ENCODE measurements around the gene INHBC.

INHBC gene

GRCh38 chr12:57429473-57430111 is 5.0 kb upstream of the INHBC start:
- H3K4me3 ChIP-seq (ENCODE audit: low read length) = peak overlapping the region; percentile 76
- peak; percentile 7 for DNase-seq (ENCODE audit: low read depth)
- TF ChIP-seq, protein P1, sequence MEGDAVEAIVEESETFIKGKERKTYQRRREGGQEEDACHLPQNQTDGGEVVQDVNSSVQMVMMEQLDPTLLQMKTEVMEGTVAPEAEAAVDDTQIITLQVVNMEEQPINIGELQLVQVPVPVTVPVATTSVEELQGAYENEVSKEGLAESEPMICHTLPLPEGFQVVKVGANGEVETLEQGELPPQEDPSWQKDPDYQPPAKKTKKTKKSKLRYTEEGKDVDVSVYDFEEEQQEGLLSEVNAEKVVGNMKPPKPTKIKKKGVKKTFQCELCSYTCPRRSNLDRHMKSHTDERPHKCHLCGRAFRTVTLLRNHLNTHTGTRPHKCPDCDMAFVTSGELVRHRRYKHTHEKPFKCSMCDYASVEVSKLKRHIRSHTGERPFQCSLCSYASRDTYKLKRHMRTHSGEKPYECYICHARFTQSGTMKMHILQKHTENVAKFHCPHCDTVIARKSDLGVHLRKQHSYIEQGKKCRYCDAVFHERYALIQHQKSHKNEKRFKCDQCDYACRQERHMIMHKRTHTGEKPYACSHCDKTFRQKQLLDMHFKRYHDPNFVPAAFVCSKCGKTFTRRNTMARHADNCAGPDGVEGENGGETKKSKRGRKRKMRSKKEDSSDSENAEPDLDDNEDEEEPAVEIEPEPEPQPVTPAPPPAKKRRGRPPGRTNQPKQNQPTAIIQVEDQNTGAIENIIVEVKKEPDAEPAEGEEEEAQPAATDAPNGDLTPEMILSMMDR (conservative IDR thresholded peaks at IDR 0.05; ENCODE audit: low read length) = no peak

DNA sequence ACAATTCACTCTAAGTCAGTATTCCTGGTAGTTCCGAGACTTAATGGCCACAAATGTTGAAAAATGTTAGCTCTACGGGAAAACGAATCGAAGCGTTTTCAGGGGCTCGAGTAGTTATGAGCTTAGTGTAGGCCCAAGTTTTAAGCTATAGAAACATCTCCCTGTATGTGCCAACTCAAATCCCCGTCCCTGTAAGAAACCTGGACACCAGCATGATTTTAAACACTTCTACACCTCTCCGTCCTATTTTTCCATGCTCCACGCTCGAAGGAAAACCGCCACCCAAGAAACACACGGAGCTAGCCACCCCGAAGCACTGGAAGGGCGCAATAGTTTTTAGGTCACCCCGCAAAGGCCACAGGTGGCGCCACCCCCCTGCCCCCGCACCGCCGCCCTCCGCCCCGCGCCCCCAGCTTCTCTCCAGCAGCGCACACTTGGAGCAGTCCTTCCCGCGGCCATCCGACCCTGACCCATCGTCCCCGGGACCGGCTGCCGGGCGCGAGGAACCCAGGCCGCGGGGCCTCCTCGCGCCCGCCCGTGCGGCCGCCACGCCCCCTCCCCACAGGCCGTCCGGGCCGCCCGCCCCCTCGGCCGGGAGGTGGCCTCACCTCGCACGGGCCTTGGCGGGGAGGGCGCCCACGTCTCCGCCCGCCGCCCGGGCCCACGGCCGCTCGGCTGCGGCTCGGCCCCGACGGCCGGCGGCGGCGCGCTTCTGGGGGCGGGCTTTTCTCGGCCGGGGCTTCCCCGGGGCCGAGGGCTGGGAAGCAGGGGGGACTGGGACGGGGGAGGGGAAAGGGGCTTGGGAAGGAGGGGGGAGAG is 4.3 kb upstream of the INHBC start:
- TF ChIP-seq, protein P1 (conservative IDR thresholded peaks at IDR 0.05; ENCODE audit: low read length) = peak; percentile 15; the same call in 1 of the 2 replicates
- DNase-seq (ENCODE audit: low read depth) = peak; percentile 25
- H3K4me3 ChIP-seq (ENCODE audit: low read length) = peak overlapping the region; percentile 76

- DNase-seq (ENCODE audit: low read depth) = peak; percentile 93
- TF ChIP-seq, protein P1 (conservative IDR thresholded peaks at IDR 0.05; ENCODE audit: low read length) = no peak
- H3K4me3 ChIP-seq (ENCODE audit: low read length) = peak within 1 kb of the TSS; percentile 76
These were observed 3.5 kb upstream of the INHBC start, which contains the start of gene R3HDM2 for GRCh38 chr12:57430931-57431566. TSS of gene R3HDM2 (minus strand) at chr12:57431043. CDS start at chr12:57310428, 120,615 bp downstream.

GRCh38 chr12:57431654-57432188 is 2.9 kb upstream of the INHBC start:
- no peak for DNase-seq (ENCODE audit: low read depth)
- TF ChIP-seq, protein P1 (conservative IDR thresholded peaks at IDR 0.05; ENCODE audit: low read length) = no peak
- H3K4me3 ChIP-seq (ENCODE audit: low read length) = no peak overlapping the region; the same call in 1 of the 2 replicates

GRCh38 chr12:57433370-57433769 is 1.2 kb upstream of the INHBC start:
- DNase-seq (ENCODE audit: low read depth) = no peak
- TF ChIP-seq, protein P1 (conservative IDR thresholded peaks at IDR 0.05; ENCODE audit: low read length) = no peak
- H3K4me3 ChIP-seq (ENCODE audit: low read length) = no peak overlapping the region

GRCh38 chr12:57435293-57435692 is 709 bp downstream of the INHBC start:
- TF ChIP-seq, protein P1 (conservative IDR thresholded peaks at IDR 0.05; ENCODE audit: low read length) = no peak
- DNase-seq (ENCODE audit: low read depth) = no peak
- H3K4me3 ChIP-seq (ENCODE audit: low read length) = no peak overlapping the region

Data from AG10803 (cell line).